ENCODE measurements around the gene SEC24A.
A peak's percentile ranks its signal among the peaks of the same experiment; 100 is the strongest.

- TF ChIP-seq CTCF (IDR thresholded peaks at IDR 0.05), result peak in 1 of 2 donors; percentile 84
- peak in 1 of 2 donors; percentile 69 for TF ChIP-seq POLR2A (IDR thresholded peaks at IDR 0.05)
- no peak for TF ChIP-seq EP300 (IDR thresholded peaks at IDR 0.05)
These were observed 110.1 kb downstream of the SEC24A start, which contains the start of gene DDX46 for GRCh38 chr5:134758504-134759341.

All from suprapubic skin (tissue), 3 donors.